ENCODE measurements around the gene AGBL4. TPM values are rescaled to one million over a fixed set of nuclear protein-coding genes. Genes with fewer than 3 reads are reported as not detected.

AGBL4 gene
- total and polyA plus RNA-seq, 2 of the 13 experiments (the other 11 are each of a cell fraction or from before 2014, with no cell fraction given) = not detected

- ChIA-PET CTCF (ENCODE audit: low intra/inter-chr PET ratio, low total read pairs) (no interaction called here), POLR2A (no interaction called here)
- DNase-seq (ENCODE audit: low spot score) (no peak), FAIRE-seq (no peak), ATAC-seq (no peak)
- no TSS peak for BruUV-seq (replicated peaks)
- no peak overlapping the region for H3K27ac ChIP-seq (ENCODE audit: extremely low read length, insufficient read depth, low read length)
- H3K36me3 ChIP-seq (replicated peaks in 1 of 2; ENCODE audit: control insufficient read depth in 1 of 2, insufficient read depth in 2 of 2, low read length in 2 of 2) = no peaks in the 10 kb centered on the region
- no peaks in the 10 kb centered on the region for H4K20me1 ChIP-seq (ENCODE audit: insufficient read depth, low read length)
- no peak overlapping the region for H3K4me2 ChIP-seq (ENCODE audit: low read depth, low read length)
- no peaks in the 10 kb centered on the region for H3K27me3 ChIP-seq (ENCODE audit: control insufficient read depth in 1 of 2, insufficient read depth in 2 of 2, low read length in 2 of 2)
- in situ Hi-C loops (cut with HindIII; ENCODE audit: extremely low pct_ligation_motif_present, low pct_unique_long_range_greater_than_20kb) (no loop called here), intact Hi-C loops (cut with micrococcal nuclease; ENCODE audit: unreplicated experiment) (no loop called here)
- no peak overlapping the region for H3K4me3 ChIP-seq (replicated peaks in 1 of 3; ENCODE audit: insufficient read depth in 1 of 3, low read depth in 2 of 3, low read length in 3 of 3)
- no peaks in the 10 kb centered on the region for H3K79me2 ChIP-seq (ENCODE audit: insufficient read depth, low read length)
- H3K9ac ChIP-seq (ENCODE audit: insufficient read depth, low read depth, low read length) = no peak overlapping the region
- H3K4me1 ChIP-seq (ENCODE audit: insufficient read depth, low read length) = no peaks in the 10 kb centered on the region
- TF ChIP-seq ZNF556 (CRISPR knock-in tag; IDR thresholded peaks at IDR 0.05; ENCODE audit: borderline replicate concordance) (no peak), EHMT2 (IDR thresholded peaks at IDR 0.05; ENCODE audit: borderline replicate concordance, low read depth, low read length) (no peak), MIER3 (CRISPR knock-in tag; IDR thresholded peaks at IDR 0.05; ENCODE audit: borderline replicate concordance) (no peak), PBX3 (CRISPR knock-in tag; IDR thresholded peaks at IDR 0.05; ENCODE audit: borderline replicate concordance) (no peak), DMTF1 (CRISPR knock-in tag; IDR thresholded peaks at IDR 0.05) (no peak), ZNF674 (CRISPR knock-in tag; IDR thresholded peaks at IDR 0.05; ENCODE audit: low read depth) (no peak), ZBTB1 (CRISPR knock-in tag; IDR thresholded peaks at IDR 0.05; ENCODE audit: borderline replicate concordance) (no peak)
- peaks cover 87% of the 10 kb centered on the region for H3K9me3 ChIP-seq (ENCODE audit: low read length)
- no peak overlapping the region for H2AFZ ChIP-seq (ENCODE audit: low read length)
Observed at GRCh38 chr1:49252917-49253316, 770.8 kb downstream of the AGBL4 start.
